Endothelial cell of umbilical vein (primary cell): Measurements from ENCODE around the gene PEX10. TPM values are rescaled to one million over a fixed set of nuclear protein-coding genes. Genes with fewer than 3 reads are reported as not detected.

Experiments used
- BruUV-seq: library from RNA; stranded (reverse); fragments of 400-500 nt; replicated peaks from 2 replicates; lab custom pipeline; 2021; lab: Mats Ljungman, UMichigan
- CTCF ChIA-PET: fragments of 300-600, 350-600 bp; sonication (Branson Sonifier 250); formaldehyde crosslinking; loops from one replicate; lab custom pipeline; 2021; ENCODE audit warnings: antibody characterized with exemption, inconsistent platforms; lab: Charles Lee
- POLR2A ChIA-PET: fragments of 300-600, 350-600 bp; sonication (Branson Sonifier 250); formaldehyde crosslinking; loops from one replicate; lab custom pipeline; 2021; ENCODE audit warnings: antibody characterized with exemption, inconsistent platforms; lab: Charles Lee
- DNase-seq: peaks from one replicate; pipeline ENCODE4 v3.0.0-alpha.2; 2011; ENCODE audit warnings: low read depth, low spot score
- FAIRE-seq: peaks from 2 replicates; lab custom pipeline; 2011; peaks lifted over from hg19 to GRCh38; lab: Jason Lieb, UNC
- H2AFZ ChIP-seq: 2 replicates; pipeline ENCODE4 v1.6.0; 2012; ENCODE audit warnings: low read depth, low read length, control low read depth, inconsistent platforms
- H3K27ac ChIP-seq: 2 replicates; pipeline ENCODE4 v1.5.1; 2011; ENCODE audit warnings: low read depth, mild to moderate bottlenecking, control low read depth, low read length, moderate library complexity; ENCODE audit not compliant: insufficient read depth
- H3K27me3 ChIP-seq, 2 experiments: 2 replicates each; pipeline versions ENCODE4 v1.6.0 to v1.6.1; 2011; ENCODE audit warnings: low read length in 2 of 2, mixed read lengths in 1 of 2; ENCODE audit not compliant: control insufficient read depth in 2 of 2, insufficient read depth in 2 of 2
- H3K36me3 ChIP-seq, 2 experiments: 2 replicates in 1 of 2; 3 replicates in 1 of 2; pipeline ENCODE4 v1.5.1; 2011; ENCODE audit warnings: low read length in 2 of 2, mild to moderate bottlenecking in 1 of 2, moderate library complexity in 1 of 2; ENCODE audit not compliant: control insufficient read depth in 2 of 2, insufficient read depth in 2 of 2; ENCODE audit errors: extremely low read depth in 1 of 2
- H3K4me1 ChIP-seq: 3 replicates; pipeline ENCODE4 v1.5.1; 2011; ENCODE audit warnings: mild to moderate bottlenecking, low read length; ENCODE audit not compliant: control insufficient read depth, insufficient read depth; ENCODE audit errors: extremely low read depth
- H3K4me2 ChIP-seq: 2 replicates; pipeline ENCODE4 v1.6.1; 2011; ENCODE audit warnings: low read length, control low read depth, mixed read lengths; ENCODE audit not compliant: insufficient read depth
- H3K4me3 ChIP-seq, 3 experiments: fragments of 200-600 bp in 1 of 3; sonication (generic), shearing (Covaris generic) in 1 of 3; replicated peaks in 1 of 3; 2 replicates each; pipeline ENCODE4 v1.5.1; 2011 to 2016; ENCODE audit warnings: control low read depth in 3 of 3, low read length in 3 of 3, mild to moderate bottlenecking in 2 of 3, inconsistent platforms in 1 of 3, low read depth in 1 of 3, moderate library complexity in 1 of 3; ENCODE audit not compliant: insufficient read depth in 1 of 3
- H3K79me2 ChIP-seq: 2 replicates; pipeline ENCODE4 v1.6.0; 2012; ENCODE audit warnings: low read length, inconsistent platforms; ENCODE audit not compliant: control insufficient read depth, insufficient read depth
- H3K9ac ChIP-seq: replicated peaks from 2 replicates; pipeline ENCODE3; 2011; ENCODE audit warnings: low read length, control low read depth; ENCODE audit not compliant: insufficient read depth; ENCODE audit errors: extremely low read depth
- H3K9me1 ChIP-seq: replicated peaks from 3 replicates; pipeline ENCODE4 v1.6.0; 2011; ENCODE audit warnings: mild to moderate bottlenecking, low read length; ENCODE audit not compliant: control insufficient read depth, insufficient read depth; ENCODE audit errors: extremely low read depth
- H3K9me3 ChIP-seq: replicated peaks from 2 replicates; pipeline ENCODE4 v1.5.1; 2012; ENCODE audit warnings: low read length, inconsistent platforms; ENCODE audit not compliant: control insufficient read depth, insufficient read depth
- H4K20me1 ChIP-seq: replicated peaks from 2 replicates; pipeline ENCODE3; 2011; ENCODE audit warnings: mild to moderate bottlenecking, low read length; ENCODE audit not compliant: control insufficient read depth, insufficient read depth; ENCODE audit errors: extremely low read depth
- CTCF ChIP-seq, 2 donors: IDR thresholded peaks; 1 replicate in 1 of 2; 2 replicates in 1 of 2; pipeline ENCODE4 v1.5.1; 2011; ENCODE audit warnings: low read length in 2 of 2, mild to moderate bottlenecking in 2 of 2, moderate library complexity in 2 of 2, control low read depth in 1 of 2, inconsistent platforms in 1 of 2, low read depth in 1 of 2; ENCODE audit not compliant: insufficient read depth in 1 of 2; ENCODE audit errors: extremely low read depth in 1 of 2
- EZH2 ChIP-seq: IDR thresholded peaks from 2 replicates; pipeline ENCODE4 v1.6.1; 2012; ENCODE audit warnings: borderline replicate concordance, low read depth, mild to moderate bottlenecking, moderate library complexity, low read length, inconsistent platforms; ENCODE audit not compliant: severe bottlenecking
- FOS ChIP-seq: IDR thresholded peaks from 2 replicates; pipeline ENCODE4 v1.6.1; 2011; ENCODE audit warnings: mild to moderate bottlenecking, low read length, moderate library complexity, borderline replicate concordance; ENCODE audit not compliant: insufficient read depth
- GATA2 ChIP-seq: IDR thresholded peaks from 2 replicates; pipeline ENCODE4 v1.7.0; 2011; ENCODE audit warnings: low read depth, mild to moderate bottlenecking, moderate library complexity, mixed read lengths, low read length; ENCODE audit not compliant: insufficient read length, insufficient read depth
- JUN ChIP-seq: IDR thresholded peaks from 2 replicates; pipeline ENCODE4 v1.6.1; 2011; ENCODE audit warnings: borderline replicate concordance, low read depth; ENCODE audit not compliant: insufficient read length, insufficient read depth
- MAX ChIP-seq: IDR thresholded peaks from 2 replicates; pipeline ENCODE4 v1.6.1; 2011; ENCODE audit not compliant: insufficient read depth, insufficient read length
- MYC ChIP-seq: IDR thresholded peaks from one replicate; pipeline ENCODE4 v1.6.1; 2011; ENCODE audit warnings: mild to moderate bottlenecking, low read depth, low read length
- POLR2A ChIP-seq: IDR thresholded peaks from 2 replicates; pipeline ENCODE4 v1.6.1; 2012; ENCODE audit warnings: low read depth, mild to moderate bottlenecking, control low read depth, low read length
- POLR2AphosphoS5 ChIP-seq: IDR thresholded peaks from 2 replicates; pipeline ENCODE4 v1.6.1; 2012; ENCODE audit warnings: low read depth, mild to moderate bottlenecking, control low read depth, low read length, moderate library complexity; ENCODE audit not compliant: insufficient read depth
- dilution Hi-C: fragments of 300-500 bp; cut with MboI; formaldehyde crosslinking; loops from one replicate; pipeline ENCODE4 v1.15.0; 2019; ENCODE audit warnings: low sequenced_read_pairs; ENCODE audit not compliant: extremely low pct_ligation_motif_present
- intact Hi-C: fragments of 100-400 bp; cut with micrococcal nuclease; formaldehyde crosslinking; loops from one replicate; pipeline ENCODE4 v1.10.0; 2022
- polyA plus RNA-seq, 4 experiments: library from polyadenylated mRNA; depleted of rRNA in 3 of 4; stranded (reverse) in 3 of 4; unstranded in 1 of 4; fragments of >200 nt; gene quantifications; 2 replicates each; pipeline versions ENCODE4 v1.2.1 to v1.2.3, GENCODE V29; 2011 to 2012; ENCODE audit warnings: missing spikeins in 1 of 4
- total RNA-seq: library from RNA; stranded (reverse); gene quantifications from 2 replicates; pipeline ENCODE4 v1.2.3, GENCODE V29; 2021

Gene PEX10
- total and polyA plus RNA-seq, 2 donors (not counting 3 experiments of a cell fraction or from before 2014, with no cell fraction given) = 25.1 to 26.7 TPM

- Histone ChIP-seq H3K79me2 (no peaks in the 10 kb centered on the region), H3K4me2 (no peak overlapping the region), H3K4me1 (no peaks in the 10 kb centered on the region), H2AFZ (no peak overlapping the region), H3K9me1 (no peaks in the 10 kb centered on the region), H3K27ac (no peak overlapping the region), H4K20me1 (no peaks in the 10 kb centered on the region), H3K36me3 (no peaks in the 10 kb centered on the region), H3K9ac (no peak overlapping the region), H3K27me3 (peaks cover 3% of the 10 kb centered on the region in 2 experiments), H3K4me3 (no peak overlapping the region), H3K9me3 (no peaks in the 10 kb centered on the region)
- no peak for TF ChIP-seq CTCF (IDR thresholded peaks at IDR 0.05; ENCODE audit: extremely low read depth in 1 of 2, insufficient read depth in 1 of 2, low read depth in 1 of 2, low read length in 2 of 2)
- TF ChIP-seq MAX = peak; percentile 20
- no peak for TF ChIP-seq GATA2
- FAIRE-seq = no peak
- intact Hi-C loops = no loop called here
- no peak for DNase-seq
- no TSS peak for BruUV-seq
- dilution Hi-C loops = no loop called here
- POLR2A ChIA-PET = no interaction called here
- CTCF ChIA-PET = no interaction called here
These were observed 25.3 kb upstream of the PEX10 start for GRCh38 chr1:2437617-2438016.

- dilution Hi-C loops (no loop called here), intact Hi-C loops (no loop called here)
- FAIRE-seq = no peak
- H4K20me1 ChIP-seq = no peaks in the 10 kb centered on the region
- no peak for DNase-seq
- H3K27ac ChIP-seq = no peak overlapping the region
- no peak overlapping the region for H2AFZ ChIP-seq
- ChIA-PET POLR2A (no interaction called here), CTCF (no interaction called here)
- H3K9me3 ChIP-seq = no peaks in the 10 kb centered on the region
- no peak overlapping the region for H3K4me3 ChIP-seq
- no peaks in the 10 kb centered on the region for H3K36me3 ChIP-seq
- H3K4me1 ChIP-seq = no peaks in the 10 kb centered on the region
- no peak overlapping the region for H3K9ac ChIP-seq
- no peak for TF ChIP-seq JUN
- no peak for TF ChIP-seq FOS
- no peak for TF ChIP-seq CTCF (IDR thresholded peaks at IDR 0.05; ENCODE audit: extremely low read depth in 1 of 2, insufficient read depth in 1 of 2, low read depth in 1 of 2, low read length in 2 of 2)
- no peak for TF ChIP-seq EZH2
- no peak for TF ChIP-seq GATA2
- TF ChIP-seq MYC = no peak
- TF ChIP-seq POLR2A = no peak
- no peak for TF ChIP-seq POLR2AphosphoS5
- TF ChIP-seq MAX = no peak
- H3K27me3 ChIP-seq = no peaks in the 10 kb centered on the region
- H3K4me2 ChIP-seq = no peak overlapping the region
- H3K9me1 ChIP-seq = no peaks in the 10 kb centered on the region
- H3K79me2 ChIP-seq = no peaks in the 10 kb centered on the region
- no TSS peak for BruUV-seq
These were observed 24.5 kb upstream of the PEX10 start for GRCh38 chr1:2436876-2437275.
